Brain pericyte (primary cell): ENCODE results near the gene EVL.
A peak's percentile ranks its signal among the peaks of the same experiment; 100 is the strongest.

Source experiments
- DNase-seq: peaks from one replicate; pipeline ENCODE4 v3.0.0-alpha.2; 2012; ENCODE audit warnings: low read depth, low spot score

Gene EVL

GRCh38 chr14:100084591-100084990 is 19.4 kb downstream of the EVL start:
- DNase-seq = no peak

DNA sequence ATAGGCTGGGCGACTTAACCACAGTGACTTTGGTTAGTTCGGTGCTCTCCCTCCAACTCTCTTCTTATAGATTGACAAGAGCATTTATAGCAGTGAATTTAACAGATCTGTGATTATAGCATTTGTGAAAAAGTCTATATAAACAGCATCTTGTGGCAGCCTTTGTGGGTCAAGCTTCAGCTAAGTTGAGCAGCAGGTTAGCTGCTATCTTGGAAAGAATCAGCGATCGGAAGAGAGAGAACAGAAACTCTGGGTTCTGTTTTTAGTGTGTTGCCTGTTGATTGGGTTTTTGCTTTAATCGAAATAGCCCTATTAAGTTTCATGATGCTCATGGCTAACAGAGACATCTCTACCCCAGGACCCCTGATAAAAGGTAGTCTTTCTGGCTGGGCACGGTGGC is 20.2 kb downstream of the EVL start:
- DNase-seq = no peak

- DNase-seq = no peak
These were observed 21.1 kb downstream of the EVL start for GRCh38 chr14:100086361-100086760.

- no peak for DNase-seq
These were observed 23.0 kb downstream of the EVL start for GRCh38 chr14:100088226-100088625.

- DNase-seq = no peak
These were observed 26.2 kb downstream of the EVL start for GRCh38 chr14:100091386-100091785.

DNA sequence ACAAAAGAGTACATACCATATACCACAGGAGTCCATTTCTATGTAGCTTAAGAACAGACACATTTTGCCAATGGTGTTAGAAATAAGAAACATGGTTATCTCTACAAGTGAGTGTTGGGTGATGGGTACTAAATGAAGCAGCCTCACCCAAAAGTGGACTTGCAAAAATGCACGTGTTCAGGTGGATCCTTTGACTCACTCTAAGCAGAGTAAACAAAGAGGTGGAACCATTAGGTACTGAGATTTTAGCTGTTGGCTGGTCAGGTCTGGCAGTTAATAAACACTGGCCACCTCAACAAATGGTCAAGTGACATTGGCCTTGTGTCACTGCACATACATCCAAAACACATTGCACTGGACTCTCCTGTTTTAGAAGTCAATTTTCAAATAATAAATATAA is 27.6 kb downstream of the EVL start:
- no peak for DNase-seq

- DNase-seq = no peak
These were observed 28.1 kb downstream of the EVL start for GRCh38 chr14:100093319-100093718.

- no peak for DNase-seq
These were observed 31.4 kb downstream of the EVL start for GRCh38 chr14:100096656-100097055.

DNA sequence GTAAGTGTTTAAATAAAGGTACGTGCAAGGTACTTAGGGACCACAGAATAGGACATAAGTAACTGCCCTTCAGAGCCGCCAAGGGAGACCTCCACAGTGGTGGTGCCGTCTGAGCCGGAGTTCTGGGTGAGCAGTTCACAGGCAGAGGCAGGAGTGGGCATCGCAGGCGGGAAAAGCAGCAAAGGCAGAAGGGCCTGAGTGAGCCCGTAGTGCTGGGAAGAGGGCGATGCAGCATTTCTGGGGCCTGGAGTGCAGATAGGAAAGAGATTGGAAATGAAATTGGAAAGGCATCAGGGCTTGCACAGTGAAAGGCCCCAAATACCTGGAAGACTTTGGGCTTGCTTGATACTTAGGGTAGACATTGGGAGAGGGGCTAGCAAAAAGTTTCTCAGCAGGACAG is 32.9 kb downstream of the EVL start:
- DNase-seq = no peak

DNA sequence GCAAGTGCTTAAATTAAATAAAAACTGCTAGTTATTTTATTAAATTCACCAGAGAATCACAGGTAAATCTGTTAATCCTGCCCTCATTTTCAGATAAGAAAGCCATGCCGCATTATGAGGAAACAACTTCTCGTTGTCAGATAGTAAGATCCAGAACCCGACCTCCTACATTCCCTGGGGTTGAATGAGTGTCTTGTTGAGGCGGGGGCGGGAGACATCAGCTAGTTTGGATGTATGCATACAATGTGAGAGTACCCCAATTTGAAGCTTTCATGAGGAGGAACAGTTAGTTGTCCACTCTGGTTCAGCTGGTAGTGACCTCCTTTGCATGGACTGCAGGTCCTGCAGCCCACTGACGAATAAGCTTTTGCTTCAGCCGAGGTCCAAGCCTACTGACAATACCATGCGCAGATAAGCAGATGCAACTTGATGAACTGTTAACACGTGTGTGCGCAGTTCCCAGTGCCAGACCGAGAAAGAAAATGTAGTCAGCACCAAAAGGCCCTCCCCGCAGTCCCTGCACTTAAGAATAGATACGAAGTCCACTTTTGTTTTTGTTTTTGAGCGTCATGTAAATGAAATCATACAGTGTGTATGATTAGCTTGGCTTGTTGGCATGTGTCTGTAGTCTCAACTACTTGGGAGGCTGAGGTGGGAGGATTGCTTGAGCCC is 34.9 kb downstream of the EVL start:
- DNase-seq = no peak

DNA sequence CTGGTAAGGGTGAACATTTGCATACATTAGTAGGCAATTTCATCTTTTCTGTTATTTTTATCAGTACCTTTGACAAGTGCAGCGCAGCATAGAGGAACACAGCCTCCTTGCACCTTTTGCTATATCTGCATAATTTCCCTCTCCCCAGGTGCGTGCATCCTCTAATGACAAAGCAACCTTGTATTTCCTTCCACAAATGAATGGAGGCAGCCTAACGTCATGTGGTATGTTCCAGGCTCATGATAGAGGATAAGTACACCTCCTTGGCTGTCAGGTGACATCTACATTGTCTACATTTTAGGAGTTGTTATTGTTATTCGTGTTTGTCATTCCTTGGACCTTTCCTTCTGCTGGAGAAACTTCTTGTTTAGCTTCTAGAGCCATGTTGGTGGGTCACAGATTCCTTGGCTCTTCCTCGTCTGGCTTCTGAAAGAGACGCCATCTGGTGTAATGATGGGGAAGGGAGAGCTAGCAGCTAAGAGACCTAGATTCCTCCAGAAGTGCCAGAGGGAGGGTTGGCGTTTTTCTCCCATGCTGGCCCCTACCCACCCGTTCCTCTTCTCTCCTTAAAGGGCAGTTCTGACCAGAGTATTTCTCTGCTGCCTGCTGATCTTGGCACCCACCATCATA is 37.0 kb downstream of the EVL start:
- DNase-seq = no peak

GRCh38 chr14:100103250-100104005 is 38.2 kb downstream of the EVL start:
- no peak for DNase-seq

- DNase-seq = no peak
These were observed 38.8 kb downstream of the EVL start for GRCh38 chr14:100104006-100104352.

GRCh38 chr14:100104523-100105300 is 39.5 kb downstream of the EVL start:
- DNase-seq = peak; percentile 60

DNA sequence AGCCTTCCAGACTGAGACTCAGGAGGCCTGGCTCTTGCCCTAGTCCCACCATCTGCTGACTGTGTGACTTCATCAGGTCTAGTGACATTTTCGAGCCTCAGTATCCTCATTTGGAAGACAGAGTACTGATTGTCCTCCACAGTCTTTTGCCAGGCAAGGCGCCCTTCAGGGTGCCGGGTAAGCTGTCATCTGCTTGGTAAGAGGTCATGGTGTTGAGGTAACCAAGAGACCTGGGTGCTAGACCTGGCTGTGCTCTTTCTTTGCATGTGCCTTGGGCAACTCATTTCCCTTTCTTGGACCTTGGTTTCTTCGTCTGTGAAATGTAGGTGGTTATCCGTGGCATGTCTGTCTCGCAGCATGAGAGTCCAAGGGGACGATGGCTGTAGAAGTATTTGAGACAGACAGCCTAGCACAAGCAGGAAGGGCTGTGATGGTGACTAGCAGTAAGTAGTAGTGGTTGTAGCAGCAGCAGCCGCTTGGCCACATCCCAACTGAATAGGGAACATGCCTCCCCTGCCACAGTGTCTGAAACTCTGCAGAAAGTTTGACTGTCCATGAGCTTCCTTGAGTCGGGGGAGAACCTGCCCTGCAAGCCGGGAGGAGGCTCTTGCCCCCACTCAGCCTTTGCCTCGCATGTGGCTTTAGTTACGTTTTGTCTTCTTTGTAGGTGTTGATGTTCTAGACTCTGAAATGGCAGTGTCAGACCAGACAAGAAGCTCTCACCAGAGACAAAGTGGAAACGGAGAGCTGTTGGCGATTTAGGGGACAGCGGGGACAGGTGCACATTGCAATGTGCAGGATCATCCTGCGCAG is 40.3 kb downstream of the EVL start:
- DNase-seq = no peak

- DNase-seq = no peak
These were observed 41.3 kb downstream of the EVL start for GRCh38 chr14:100106250-100107112.

DNA sequence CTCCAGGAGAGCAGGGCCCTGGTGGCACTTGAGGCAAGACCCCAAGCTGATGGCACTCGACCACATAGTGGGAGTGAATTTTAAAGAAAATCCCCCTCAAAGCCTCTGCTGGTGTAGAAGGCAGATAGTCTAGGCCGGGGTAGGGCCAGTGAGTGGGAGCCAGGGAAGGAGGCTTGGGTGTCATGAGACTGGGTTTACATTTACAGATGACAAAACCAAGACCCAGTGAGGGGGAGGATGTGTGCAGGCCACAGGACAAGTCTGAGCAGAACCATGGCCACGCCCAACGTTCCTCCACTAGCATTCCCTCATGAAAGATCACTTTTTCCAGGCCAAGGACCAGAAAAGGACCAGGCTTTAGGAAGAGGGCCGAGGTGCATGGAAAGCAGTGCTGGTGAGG is 42.0 kb downstream of the EVL start:
- no peak for DNase-seq

DNA sequence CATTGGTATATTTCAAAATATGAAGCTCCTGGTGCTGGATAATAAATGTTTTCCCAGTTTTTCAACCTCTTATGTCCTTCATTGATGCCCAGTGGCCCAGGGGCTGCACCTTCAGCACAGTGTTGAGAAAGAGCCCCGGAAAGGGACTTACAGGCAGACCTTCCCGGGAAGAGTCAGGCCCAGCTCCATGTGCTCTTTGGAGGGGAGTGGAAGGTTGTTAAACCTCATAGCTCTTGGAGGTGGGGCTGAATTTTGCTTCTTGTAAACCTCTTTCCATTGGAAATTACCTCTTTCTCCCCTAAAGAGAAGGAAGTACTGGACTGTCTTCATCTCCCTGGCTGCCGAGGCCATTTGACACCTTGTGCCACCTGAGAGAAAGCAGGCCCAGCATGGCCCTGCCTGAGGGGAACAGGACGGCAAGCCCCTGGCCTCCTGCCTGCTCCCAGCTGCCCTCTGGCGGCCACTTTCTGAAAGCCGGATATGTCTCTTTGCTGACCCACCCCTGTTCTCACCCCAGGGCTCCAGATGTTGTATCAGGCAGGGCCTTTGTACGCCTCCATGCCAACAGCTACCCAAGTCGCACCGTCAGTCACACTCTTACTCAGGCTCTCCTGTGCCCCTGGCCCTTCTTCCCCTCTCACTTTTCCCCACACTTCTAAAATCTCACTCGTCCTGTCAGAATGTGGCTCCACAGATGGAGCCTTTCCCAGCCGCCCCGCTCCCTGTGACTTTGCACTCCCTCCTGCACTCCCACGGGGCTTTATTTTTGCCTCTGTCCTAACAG is 43.0 kb downstream of the EVL start:
- DNase-seq = no peak

- no peak for DNase-seq
These were observed 43.8 kb downstream of the EVL start for GRCh38 chr14:100108840-100109593.
